GM19240 (cell line): ENCODE results near the gene TBC1D2.
"Not testable (repeated sequence)": the region's sequence is repeated elsewhere in the genome, so short reads cannot be mapped to it uniquely, and the experiment has no call there.

ENCODE experiments used
- DNase-seq: peaks from one replicate; pipeline ENCODE4 v3.0.0; 2011; ENCODE audit warnings: low spot score; ENCODE audit not compliant: insufficient read length

Gene TBC1D2

DNA sequence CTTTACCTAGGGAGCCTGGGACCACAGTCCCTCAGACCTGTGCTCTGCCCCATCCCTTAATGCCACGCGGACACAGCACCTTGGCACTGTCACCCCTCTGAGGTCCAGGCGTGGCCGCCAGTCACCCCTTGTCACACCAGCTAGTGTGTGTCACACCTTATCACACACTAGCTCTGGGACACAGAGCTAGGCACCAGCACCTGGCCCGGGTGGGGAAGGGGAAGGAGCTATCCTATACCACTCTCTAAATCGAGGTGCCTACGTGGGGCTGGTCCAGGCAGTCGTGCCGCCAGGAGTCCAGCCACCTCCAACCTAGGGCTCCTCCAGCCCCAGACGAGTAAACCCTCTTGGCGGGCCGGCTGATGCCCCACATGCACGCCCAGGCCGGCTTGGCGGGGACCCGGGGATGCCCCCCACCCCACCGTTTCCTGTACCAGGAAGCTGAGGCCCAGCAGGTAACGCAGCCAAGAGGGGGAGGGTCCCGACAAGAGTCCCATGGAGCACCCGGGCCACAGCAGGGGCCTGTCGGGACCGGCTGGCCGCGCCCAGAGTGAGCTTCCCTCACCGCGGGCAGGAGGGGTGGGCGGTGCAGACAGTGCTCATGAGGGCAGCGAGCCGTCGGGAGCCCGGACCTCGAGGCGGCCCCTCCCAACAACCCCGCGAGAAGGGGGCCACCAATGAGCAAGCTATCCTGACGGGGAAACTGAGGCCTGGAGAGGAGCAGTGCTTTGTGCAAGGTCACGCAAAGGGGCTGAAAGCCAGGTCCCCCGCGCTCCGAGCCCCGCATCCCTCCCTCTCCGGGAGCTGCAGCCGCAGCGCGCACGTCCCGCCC is 63.6 kb downstream of the TBC1D2 start:
- no peak for DNase-seq

DNA sequence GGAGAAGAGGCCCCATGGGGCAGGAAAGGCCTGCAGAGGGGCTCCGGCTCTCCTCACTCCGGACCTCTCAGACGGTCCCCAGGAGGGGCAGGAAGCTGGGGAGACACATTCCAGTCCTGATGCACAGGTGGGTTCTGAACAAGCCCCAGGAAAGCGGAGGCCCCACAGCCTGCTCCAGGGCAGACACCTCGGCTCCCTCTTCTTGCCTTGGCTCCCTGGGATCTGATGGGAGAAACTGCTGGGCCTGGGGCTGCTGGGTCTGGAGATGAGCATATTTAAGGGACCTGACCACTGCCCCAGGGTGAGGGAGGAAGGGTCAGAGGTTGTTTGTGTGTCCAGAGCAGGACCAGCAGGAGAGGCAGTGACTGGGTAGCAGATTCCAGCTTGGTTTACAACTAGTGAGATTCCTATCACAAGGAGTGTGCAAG is 64.3 kb downstream of the TBC1D2 start:
- no peak for DNase-seq

GRCh38 chr9:98190757-98191105 is 64.7 kb downstream of the TBC1D2 start:
- DNase-seq: no peak

DNA sequence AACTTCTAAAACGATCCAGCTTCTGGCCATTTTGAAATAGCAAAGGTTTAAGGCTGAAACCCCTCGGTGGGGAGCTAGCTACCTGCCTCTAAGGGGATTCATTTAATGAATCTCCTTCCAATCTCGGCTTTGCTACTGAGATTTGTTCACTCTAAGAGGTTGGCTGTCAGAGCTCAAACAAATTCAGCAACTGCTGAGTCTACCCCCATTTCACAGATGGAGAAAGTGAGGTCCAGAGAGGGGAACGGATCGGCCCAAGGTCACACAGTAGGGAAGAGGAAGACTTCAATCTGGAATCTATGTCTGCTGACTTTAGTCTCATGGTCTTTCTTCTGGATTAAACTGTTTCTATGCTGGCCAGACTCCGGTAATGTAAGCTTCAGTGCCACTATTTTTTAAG is 66.0 kb downstream of the TBC1D2 start:
- no peak for DNase-seq

DNA sequence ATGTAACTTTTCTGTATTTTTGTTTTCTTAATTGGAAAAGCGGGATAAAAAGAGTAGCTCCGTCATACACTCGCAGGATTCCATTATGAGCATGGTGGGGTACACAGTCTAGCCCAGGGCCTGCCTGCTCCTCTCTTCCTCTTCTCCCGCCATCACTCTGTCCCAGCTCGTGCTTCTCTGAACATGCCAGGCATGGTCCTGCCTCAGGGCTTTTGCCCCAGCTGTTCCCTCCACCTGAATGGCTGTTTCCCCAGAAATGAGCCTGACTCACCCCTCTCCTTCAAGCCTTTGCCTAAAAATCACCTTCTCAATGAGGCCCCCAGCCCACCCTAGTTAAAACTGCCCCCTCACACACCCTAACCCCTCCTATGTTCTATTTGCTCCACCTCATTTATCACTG is 67.5 kb downstream of the TBC1D2 start:
- DNase-seq: no peak

- DNase-seq: no peak
Measured at GRCh38 chr9:98186236-98186635, 69.2 kb downstream of the TBC1D2 start.

GRCh38 chr9:98185611-98186171 is 69.8 kb downstream of the TBC1D2 start:
- DNase-seq: no peak

DNA sequence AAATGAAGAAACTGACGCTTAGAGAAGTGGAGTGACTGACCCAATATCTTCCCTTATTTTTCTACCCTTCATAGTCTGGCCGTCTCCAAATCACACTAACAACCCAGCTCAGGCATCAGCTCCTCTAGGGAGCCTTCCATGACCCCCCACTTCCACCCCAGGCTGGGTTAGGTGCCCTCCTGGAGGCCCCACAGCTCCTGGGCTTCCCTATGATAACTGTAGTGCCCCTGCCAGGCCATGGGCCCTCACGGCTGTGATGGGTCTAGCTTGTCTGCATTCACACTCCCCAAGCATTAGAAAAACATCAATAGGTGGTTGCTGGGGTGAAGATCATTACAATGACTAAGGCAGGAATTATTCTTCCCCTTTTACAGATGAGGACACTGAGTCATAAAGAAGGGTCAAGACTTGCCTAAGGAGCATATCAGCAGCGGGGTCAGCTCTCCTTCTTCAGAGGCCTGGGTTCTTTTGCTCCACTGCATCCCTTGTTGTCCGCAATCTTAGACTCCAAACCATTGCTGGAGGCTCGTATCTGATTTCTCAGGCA is 70.4 kb downstream of the TBC1D2 start:
- DNase-seq: no peak

DNA sequence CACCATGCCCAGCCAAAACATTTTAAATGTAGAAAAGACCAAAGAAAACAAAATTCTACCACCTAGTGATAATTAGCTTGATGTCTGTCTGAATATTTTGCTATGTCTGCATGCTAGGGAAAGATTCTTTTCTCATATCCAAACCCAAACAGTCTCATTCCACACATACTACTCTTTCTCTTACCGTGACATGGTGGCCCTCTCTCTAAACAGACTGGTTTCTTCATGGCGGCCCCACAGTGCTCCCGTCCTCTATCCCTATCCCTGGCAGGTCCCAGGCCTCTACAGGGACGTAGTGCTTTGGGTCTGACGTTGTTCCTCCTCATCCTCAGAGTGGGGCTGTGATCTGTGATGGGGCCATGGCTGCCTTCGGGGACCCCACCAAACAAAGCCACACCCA is 71.1 kb downstream of the TBC1D2 start:
- no peak for DNase-seq

DNA sequence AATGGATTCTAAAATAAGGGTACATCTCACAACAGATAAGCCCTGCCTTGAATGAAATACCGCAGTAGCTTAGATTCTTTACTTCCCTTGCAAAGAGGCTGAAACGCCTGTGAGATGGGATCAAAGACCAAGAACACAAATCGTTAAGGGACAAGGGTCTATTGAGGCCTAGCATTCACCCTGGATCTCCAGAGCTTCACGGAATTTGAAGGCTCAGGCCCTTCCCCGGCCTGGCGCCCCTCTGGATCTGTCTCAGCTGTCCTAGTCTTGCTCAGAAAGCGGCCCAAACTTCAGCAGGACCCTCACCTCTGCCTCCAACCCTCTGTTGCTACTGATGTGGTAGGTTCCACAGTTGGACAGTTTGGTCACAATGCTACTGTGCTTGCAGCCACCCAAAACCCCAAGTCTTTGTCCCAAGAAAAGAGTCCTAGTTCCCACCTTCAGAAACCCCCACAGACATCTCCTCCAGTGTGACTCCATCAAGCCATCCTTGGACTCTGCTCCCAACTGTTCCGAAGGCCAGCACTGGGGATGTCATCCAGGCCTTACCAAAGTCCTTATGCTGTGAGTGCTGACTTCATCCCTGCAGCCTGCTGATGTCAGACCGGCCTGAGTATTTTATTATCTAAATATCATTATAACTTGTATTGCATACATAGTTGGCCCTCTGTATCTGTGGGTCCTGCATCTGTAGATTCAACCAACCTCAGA is 72.4 kb downstream of the TBC1D2 start:
- no peak for DNase-seq

- DNase-seq: no peak
Measured at GRCh38 chr9:98182069-98182820, 73.2 kb downstream of the TBC1D2 start.

GRCh38 chr9:98181746-98182068 is 73.7 kb downstream of the TBC1D2 start:
- DNase-seq: no peak

- no peak for DNase-seq
Measured at GRCh38 chr9:98180996-98181395, 74.5 kb downstream of the TBC1D2 start.

GRCh38 chr9:98178874-98179850 is 76.3 kb downstream of the TBC1D2 start:
- DNase-seq: no peak

- no peak for DNase-seq
Measured at GRCh38 chr9:98176391-98177259, 78.8 kb downstream of the TBC1D2 start.

GRCh38 chr9:98175762-98176161 is 79.7 kb downstream of the TBC1D2 start:
- no peak for DNase-seq

DNA sequence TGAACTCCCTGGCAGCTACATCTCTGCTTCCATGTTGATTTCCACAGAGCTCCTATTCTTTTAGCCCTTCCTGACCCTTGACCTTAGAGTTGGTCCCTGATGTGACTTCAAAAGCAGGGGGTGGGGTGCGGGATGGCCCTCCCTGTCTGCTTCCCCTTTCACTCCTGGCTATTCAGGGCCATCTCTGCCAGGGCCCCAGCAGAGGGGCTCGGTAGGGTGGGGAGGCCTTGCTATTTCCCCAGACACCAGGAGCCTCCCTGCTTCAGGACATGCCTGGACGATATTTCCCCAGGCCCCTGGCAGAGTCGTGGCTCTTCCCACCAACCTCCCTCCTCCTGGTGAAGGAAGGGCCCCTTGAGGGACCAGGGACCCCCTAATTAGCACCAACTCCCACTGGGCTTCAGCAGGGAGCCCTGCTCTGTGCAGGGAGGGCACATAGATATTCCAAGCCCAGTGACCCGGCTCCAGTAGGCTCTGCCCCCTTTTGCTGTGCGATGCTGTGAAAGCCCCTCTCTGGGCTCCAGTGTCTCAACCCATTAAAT is 80.3 kb downstream of the TBC1D2 start:
- DNase-seq: no peak

- not testable (repeated sequence) for DNase-seq
Measured at GRCh38 chr9:98174502-98174918, 80.9 kb downstream of the TBC1D2 start.

- DNase-seq: no peak
Measured at GRCh38 chr9:98173181-98173580, 82.3 kb downstream of the TBC1D2 start.
